ENCODE data around the gene OR1K1.

- TF ChIP-seq ZNF274 (IDR thresholded peaks at IDR 0.05; ENCODE audit: low read depth, low read length) = no peak
- TF ChIP-seq YY1 (IDR thresholded peaks at IDR 0.05; ENCODE audit: insufficient read depth, insufficient read length) = no peak
Measured at GRCh38 chr9:122777935-122778627, 21.8 kb upstream of the OR1K1 start.

Measured in NT2/D1 (cell line).